Frontal cortex (tissue), 4 donors: ENCODE measurements around the gene MMS19. TPM values are rescaled to one million over a fixed set of nuclear protein-coding genes. Genes with fewer than 3 reads are reported as not detected.
"Not testable (repeated sequence)": the region's sequence is repeated elsewhere in the genome, so short reads cannot be mapped to it uniquely, and the experiment has no call there.

ENCODE experiments used
- DNase-seq, 2 donors: peaks; one replicate each; pipeline ENCODE4 v3.0.0; 2012; ENCODE audit warnings: low spot score in 2 of 2
- FAIRE-seq: peaks from 2 replicates; lab custom pipeline; 2012; peaks lifted over from hg19 to GRCh38; lab: Jason Lieb, UNC
- total RNA-seq: library from RNA; depleted of rRNA; stranded (reverse); fragments of >200 nt; gene quantifications from one replicate; pipeline ENCODE4 v1.2.3, GENCODE V29; 2014
- donor health status: control.
- donor health status: control.
- donor health status: control.

The MMS19 gene
- total RNA-seq, 1 donor from 2014 or later, result 44.0 TPM

- no peak for DNase-seq
- FAIRE-seq, result no peak
Observed at GRCh38 chr10:97506199-97506991, 8.2 kb upstream of the MMS19 start.

DNA sequence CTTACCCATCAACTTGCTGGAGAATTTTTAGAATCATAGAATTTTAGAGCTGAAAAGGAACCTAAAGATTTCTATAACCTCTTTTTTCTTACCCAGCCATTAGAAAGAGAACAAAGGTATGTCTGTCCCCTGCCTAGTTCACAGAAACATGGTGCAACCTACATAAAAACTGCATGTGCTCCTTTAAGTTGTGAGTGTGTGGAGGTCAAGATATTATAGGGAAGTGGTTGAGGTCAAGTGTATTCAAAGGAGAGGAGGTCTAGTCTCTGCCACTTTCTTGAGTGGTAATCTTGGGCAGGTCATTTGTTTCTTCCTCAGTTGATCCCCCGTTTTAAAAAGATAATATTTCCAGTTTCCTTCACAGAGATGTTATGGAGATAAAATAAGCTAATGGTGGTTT lies 6.9 kb upstream of the MMS19 start:
- no peak for DNase-seq
- no peak for FAIRE-seq

DNA sequence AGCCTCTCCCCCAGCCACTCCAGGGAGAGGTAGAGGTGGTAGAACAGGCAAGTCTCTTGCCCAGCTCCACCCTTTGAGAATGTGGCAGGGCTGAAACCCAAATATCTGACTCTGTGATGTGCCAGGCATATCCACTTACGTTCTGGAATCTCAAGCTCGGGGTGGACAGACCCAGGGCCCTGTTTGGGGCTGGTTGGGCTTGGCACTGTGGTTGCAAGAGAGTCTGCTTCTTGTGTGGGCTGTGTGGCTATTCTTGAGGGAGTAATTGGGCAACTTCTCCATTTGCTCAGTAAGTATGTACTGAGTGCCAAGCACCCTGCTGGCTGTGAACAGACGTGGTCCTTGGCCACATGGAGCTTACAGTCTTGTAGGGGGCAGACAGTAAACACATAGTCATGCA lies 5.2 kb upstream of the MMS19 start:
- DNase-seq, result no peak
- FAIRE-seq, result no peak

DNA sequence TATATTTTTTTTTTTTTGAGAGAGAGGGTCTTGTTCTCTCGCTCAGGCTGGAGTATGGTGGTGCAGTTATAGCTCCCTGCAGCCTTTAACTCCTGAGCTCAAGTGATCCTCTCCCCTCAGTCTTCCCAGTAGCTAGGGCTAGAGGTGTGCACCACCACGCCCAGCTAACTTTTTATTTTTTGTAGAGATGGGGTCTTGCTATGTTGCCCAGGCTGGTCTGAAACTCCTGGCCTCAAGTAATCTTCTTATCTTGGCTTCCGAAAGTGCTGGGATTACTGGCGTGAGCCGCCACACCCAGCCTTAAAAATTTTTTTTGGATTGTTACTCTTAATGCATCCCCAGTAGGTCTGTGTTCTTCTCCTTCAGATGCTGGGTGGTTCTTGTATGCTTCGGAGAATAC lies 4.7 kb upstream of the MMS19 start:
- no peak for FAIRE-seq
- no peak for DNase-seq

GRCh38 chr10:97500297-97500575 lies 2.0 kb upstream of the MMS19 start:
- DNase-seq (no peak), FAIRE-seq (no peak)

GRCh38 chr10:97499561-97500296 lies 1.5 kb upstream of the MMS19 start:
- DNase-seq, result no peak
- FAIRE-seq, result no peak

DNA sequence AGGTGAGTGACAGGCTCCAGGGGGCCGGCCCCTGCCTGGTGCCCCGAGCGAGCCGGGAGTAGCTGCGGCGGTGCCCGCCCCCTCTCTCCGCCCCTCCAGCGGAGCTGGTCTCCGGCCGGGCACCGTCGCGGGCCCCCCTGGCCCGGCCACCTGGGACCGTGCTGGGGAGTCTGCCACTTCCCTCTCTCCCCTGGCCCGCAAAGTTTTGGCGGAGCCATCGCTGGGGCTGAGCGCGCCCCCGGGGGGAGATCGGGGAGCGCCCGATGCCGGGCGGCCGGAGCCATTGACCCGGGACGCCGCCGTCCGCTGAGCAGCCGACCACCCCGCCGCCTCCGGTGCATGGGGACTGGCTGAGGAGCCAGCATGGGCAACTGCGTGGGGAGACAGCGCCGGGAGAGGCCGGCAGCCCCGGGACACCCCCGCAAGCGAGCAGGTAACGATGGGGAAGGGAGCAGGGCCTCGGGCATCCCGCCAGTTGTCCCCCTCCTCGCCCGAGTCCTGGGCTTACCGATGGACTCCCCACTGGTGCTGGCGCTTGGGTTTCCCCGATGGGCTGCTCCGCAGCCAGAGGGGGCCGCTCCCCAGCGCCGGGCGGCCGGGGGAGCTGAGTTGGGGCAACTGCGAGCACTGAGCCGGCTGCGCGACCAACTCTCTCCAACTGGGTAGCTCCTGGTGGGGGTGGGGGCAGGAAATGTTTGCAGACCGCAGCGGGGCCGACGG lies 779 bp upstream of the MMS19 start, which contains the start of gene UBTD1:
UBTD1 (plus strand) TSS at position 84 of the 720 bp plus-strand sequence; CDS start at position 364, 280 bp downstream.
- FAIRE-seq (no peak), DNase-seq (no peak)

DNA sequence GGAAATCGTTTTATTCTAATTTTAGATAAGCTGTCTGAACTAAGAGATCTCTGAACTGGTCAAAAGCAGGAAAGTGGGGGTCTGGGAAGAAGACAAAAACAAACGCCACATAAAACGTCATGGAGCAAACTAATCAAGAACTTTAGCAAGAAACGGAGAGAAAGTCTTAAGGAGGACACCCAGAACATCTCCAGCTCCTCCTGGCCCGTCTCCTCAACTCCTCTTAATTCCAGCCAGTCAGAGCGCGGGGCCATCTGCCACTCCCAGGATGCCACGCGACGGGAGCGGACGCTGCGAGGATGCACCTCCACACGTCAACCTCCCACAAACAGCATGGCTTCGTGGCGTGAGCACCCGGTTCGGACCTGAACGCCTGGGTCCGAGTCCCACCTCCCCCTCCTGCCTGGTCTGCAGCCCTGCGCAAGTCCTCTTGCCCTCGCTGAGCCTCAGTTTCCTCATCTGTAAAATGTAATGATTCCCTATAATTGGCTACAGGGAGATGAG lies 598 bp downstream of the MMS19 start:
- peak; percentile 58 to 63 for DNase-seq
- no peak for FAIRE-seq

GRCh38 chr10:97494863-97495506 lies 3.2 kb downstream of the MMS19 start:
- DNase-seq (no peak), FAIRE-seq (no peak)

DNA sequence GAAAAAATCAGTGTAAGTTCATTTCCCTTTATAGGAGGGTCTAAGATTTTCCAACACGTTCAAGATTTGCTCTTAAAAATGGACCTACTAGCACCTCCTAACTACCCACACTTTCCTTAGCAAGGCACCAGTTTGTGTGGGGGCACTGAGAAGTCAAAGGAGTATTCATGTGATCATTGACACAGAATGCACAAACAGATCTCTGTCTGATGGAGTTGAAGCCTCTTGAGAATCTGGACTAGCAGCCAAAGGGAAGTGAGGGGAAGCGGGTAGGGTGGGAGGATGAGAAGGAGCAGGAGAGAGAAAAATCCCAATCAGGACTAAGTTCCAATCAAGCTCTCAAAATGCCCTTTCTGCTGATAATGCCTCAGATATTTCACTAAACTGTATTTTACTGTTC lies 4.1 kb downstream of the MMS19 start:
- no peak for FAIRE-seq
- DNase-seq, result peak; percentile 40 to 47

DNA sequence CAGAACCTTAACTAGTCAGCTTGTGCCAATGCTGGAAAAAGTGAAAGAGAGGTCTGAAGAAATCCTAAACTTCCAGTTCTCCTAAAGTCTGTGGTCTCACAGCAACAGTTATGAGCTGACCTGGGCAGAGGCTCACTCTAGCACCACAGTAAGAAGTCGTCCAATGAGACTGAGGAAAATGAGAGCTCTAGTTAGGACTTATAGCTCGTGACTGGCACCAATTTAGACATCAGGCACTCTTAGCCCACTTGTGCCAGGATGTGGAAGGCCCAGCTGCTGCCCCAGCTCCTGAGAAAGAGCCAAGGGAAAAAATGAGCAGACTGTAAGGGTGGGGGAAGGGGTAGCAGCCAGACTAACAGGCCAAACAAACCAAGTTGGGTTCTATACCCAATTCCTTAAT lies 7.6 kb downstream of the MMS19 start:
- FAIRE-seq (no peak), DNase-seq (peak in 1 of 2 donors; percentile 17)

DNA sequence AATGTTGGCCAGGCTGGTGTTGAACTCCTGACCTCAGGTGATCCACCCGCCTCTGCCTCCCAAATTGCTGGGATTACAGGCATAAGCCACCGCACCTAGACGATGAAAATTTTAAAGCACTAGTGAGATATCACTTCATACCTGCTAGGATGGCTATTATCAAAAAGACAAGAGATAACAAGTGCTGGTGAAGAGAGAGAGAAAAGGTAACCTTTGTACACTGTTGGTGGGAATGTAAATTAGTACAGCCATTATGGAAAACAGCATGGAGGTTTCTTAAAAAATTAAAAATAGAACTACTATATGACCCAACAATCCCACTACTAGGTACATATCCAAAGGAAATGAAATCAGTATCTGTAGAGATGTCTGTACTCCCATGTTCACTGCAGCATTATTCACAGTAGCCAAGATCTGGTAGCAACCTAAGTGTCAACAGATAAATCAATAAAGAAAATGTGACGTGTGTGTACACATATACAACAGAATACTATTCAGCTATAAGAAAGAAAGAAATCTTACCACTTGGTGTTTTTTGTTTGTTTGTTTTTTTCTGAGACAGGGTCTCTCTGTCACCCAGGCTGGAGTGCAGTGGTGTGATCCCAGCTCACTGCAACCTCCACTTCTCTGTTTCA lies 12.5 kb downstream of the MMS19 start:
- DNase-seq, result no peak
- FAIRE-seq, result no peak

- DNase-seq, result no peak
- FAIRE-seq, result no peak
Observed at GRCh38 chr10:97483921-97484320, 14.3 kb downstream of the MMS19 start.

DNA sequence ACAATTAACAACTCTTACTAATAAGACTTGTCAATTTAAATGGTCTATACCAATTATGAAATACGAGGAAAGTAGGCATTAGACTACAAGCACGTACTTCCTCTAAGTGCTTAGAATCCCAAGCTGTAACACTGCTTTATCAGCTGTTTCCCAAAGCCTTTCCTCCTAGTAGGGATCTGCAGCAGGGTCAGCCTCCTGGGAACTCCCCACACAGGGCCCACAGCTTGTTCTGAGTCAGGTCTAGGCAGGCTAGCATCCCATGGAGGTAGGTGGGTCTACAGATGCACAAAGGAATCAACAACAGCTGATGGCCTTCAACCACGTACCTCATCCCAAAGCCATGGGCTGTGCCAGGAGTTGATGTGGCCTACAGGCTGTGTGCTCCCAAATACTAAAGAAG lies 14.7 kb downstream of the MMS19 start:
- FAIRE-seq (no peak), DNase-seq (no peak)

DNA sequence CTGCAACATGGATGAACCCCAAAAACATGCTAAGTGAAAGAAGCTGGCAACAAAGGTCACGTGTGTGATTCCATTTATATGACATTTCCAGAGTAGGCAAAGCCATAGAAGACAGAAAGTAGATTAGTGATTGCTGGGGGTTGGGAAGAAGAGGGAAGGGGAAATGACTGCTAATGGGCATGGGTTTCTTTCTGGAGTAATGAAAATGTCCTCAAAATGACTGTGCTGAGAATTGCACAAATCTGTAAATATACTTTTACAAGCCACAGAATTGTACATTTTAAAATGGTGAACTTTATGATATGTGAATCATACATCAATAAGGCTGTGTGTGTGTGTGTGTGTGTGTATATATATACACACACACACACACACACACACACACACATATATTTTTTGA lies 15.8 kb downstream of the MMS19 start:
- no peak for DNase-seq
- no peak for FAIRE-seq

- DNase-seq, result no peak
- FAIRE-seq, result no peak
Observed at GRCh38 chr10:97481071-97481470, 17.2 kb downstream of the MMS19 start.

DNA sequence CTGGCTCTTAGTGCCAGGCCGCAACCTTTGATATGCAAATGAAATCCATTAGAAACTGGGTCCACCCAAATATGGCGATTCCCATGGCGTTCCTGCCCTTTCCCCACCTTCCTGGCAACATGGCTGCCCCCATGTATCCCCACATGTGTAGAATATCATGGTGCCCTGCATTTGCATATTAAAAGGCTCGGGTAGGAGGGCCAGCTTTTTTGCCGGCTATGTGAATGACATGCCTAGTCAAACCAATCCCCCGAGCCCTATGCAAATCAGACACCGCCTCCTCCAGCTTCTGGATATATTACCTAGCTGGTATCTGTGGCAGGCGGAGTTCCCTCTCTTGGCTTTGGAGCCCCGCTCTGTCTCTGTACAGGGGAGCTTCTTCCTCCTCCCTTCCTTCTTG lies 18.3 kb downstream of the MMS19 start:
- DNase-seq (no peak), FAIRE-seq (no peak)

- FAIRE-seq, DNase-seq: not testable (repeated sequence)
Observed at GRCh38 chr10:97479410-97479809, 18.8 kb downstream of the MMS19 start.

DNA sequence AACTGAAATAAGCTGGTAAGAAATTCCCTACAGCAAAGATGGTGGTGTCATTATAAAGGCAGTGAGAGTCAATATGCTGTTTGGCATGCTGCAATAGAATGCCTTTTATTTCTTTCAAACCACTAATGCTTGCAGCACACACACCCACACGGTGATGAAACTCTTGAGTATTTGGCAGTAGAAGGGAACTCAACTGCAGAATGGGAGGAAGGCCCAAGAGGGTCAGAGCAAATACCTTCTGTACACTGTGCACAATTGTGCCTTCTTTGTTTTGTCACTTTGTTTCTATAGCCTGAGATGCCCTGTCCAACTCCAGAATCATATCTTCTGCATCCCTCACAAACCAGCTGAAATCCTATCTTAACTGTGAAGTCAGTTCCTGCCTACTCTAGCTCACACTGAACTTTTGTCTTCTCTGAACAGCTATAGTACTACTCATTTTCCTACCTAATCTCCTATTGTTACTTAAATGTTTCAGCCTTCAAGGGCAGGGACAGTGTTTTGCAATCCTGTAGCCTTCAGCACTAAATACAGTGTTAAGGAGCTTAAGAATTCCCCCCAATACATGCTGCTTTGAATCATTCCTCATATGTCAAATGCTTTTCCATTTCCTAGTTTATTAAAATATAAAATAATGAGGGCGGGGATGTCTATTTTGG lies 22.2 kb downstream of the MMS19 start:
- no peak for FAIRE-seq
- DNase-seq, result no peak
